IPS-20b (cell line): ENCODE measurements around the gene CMBL.
"Not testable (repeated sequence)": the region's sequence is repeated elsewhere in the genome, so short reads cannot be mapped to it uniquely, and the experiment has no call there.

Experiments
- H3K27ac ChIP-seq: one replicate; pipeline ENCODE4 v1.5.1; 2013; ENCODE audit warnings: low read length
- H3K27me3 ChIP-seq: 2 replicates; pipeline ENCODE4 v1.6.1; 2013; ENCODE audit warnings: mild to moderate bottlenecking, low read length, inconsistent platforms; ENCODE audit not compliant: insufficient read depth
- H3K36me3 ChIP-seq: 2 replicates; pipeline ENCODE4 v1.6.1; 2013; ENCODE audit warnings: low read depth, mild to moderate bottlenecking, inconsistent platforms, low read length, moderate library complexity; ENCODE audit not compliant: insufficient read depth
- H3K4me1 ChIP-seq: 2 replicates; pipeline ENCODE4 v1.6.1; 2013; ENCODE audit warnings: mild to moderate bottlenecking, control low read depth, inconsistent platforms, low read length, moderate library complexity; ENCODE audit not compliant: insufficient read depth
- H3K4me3 ChIP-seq: 2 replicates; pipeline ENCODE4 v1.5.1; 2013; ENCODE audit warnings: mild to moderate bottlenecking, low read length, inconsistent platforms
- H3K9ac ChIP-seq: 2 replicates; pipeline ENCODE4 v1.6.1; 2013; ENCODE audit warnings: low read depth, mild to moderate bottlenecking, inconsistent platforms, low read length, moderate library complexity
- H3K9me3 ChIP-seq: 2 replicates; pipeline ENCODE4 v1.6.1; 2013; ENCODE audit warnings: mild to moderate bottlenecking, low read depth, low read length, inconsistent platforms; ENCODE audit not compliant: insufficient read depth

Gene CMBL

GRCh38 chr5:10259899-10260298 lies 47.8 kb downstream of the CMBL start:
- Histone ChIP-seq H3K9ac (no peak overlapping the region), H3K4me1 (no peaks in the 10 kb centered on the region)

GRCh38 chr5:10257870-10258269 lies 49.8 kb downstream of the CMBL start:
- no peaks in the 10 kb centered on the region for H3K27me3 ChIP-seq
- H3K9ac ChIP-seq, result no peak overlapping the region
- peaks cover 99% of the 10 kb centered on the region for H3K36me3 ChIP-seq
- H3K9me3 ChIP-seq, result no peaks in the 10 kb centered on the region
- no peaks in the 10 kb centered on the region for H3K4me1 ChIP-seq
- H3K27ac ChIP-seq, result no peak overlapping the region
- no peak overlapping the region for H3K4me3 ChIP-seq

More at GRCh38 chr5:10259899-10260298, 47.8 kb downstream of the CMBL start:
- Histone ChIP-seq H3K36me3 (peaks cover 100% of the 10 kb centered on the region), H3K9me3 (no peaks in the 10 kb centered on the region), H3K27me3 (no peaks in the 10 kb centered on the region), H3K4me3 (no peak overlapping the region), H3K27ac (no peak overlapping the region)

- no peak overlapping the region for H3K4me3 ChIP-seq
- no peaks in the 10 kb centered on the region for H3K27me3 ChIP-seq
- no peaks in the 10 kb centered on the region for H3K9me3 ChIP-seq
- H3K9ac ChIP-seq, result no peak overlapping the region
- H3K27ac ChIP-seq, result no peak overlapping the region
- peaks cover 79% of the 10 kb centered on the region for H3K36me3 ChIP-seq
- H3K4me1 ChIP-seq, result peaks cover 6% of the 10 kb centered on the region; the same call in 1 of the 2 replicates
These were observed 53.0 kb downstream of the CMBL start for GRCh38 chr5:10254686-10255085.

GRCh38 chr5:10253390-10253789 lies 54.3 kb downstream of the CMBL start:
- H3K4me3 ChIP-seq, result no peak overlapping the region; the same call in 1 of the 2 replicates
- peaks cover 66% of the 10 kb centered on the region for H3K36me3 ChIP-seq
- H3K9me3 ChIP-seq, result no peaks in the 10 kb centered on the region
- H3K4me1 ChIP-seq, result peaks cover 6% of the 10 kb centered on the region; the same call in 1 of the 2 replicates
- H3K27ac ChIP-seq, result no peak overlapping the region
- H3K27me3 ChIP-seq, result no peaks in the 10 kb centered on the region
- H3K9ac ChIP-seq, result no peak overlapping the region

- Histone ChIP-seq H3K36me3 (peaks cover 46% of the 10 kb centered on the region), H3K9ac (peak overlapping the region; percentile 100), H3K4me1 (peaks cover 6% of the 10 kb centered on the region; the same call in 1 of the 2 replicates), H3K4me3 (peak overlapping the region; percentile 89), H3K27ac (no peak overlapping the region), H3K9me3 (no peaks in the 10 kb centered on the region), H3K27me3 (no peaks in the 10 kb centered on the region)
These were observed 56.3 kb downstream of the CMBL start for GRCh38 chr5:10251405-10251804.

GRCh38 chr5:10250806-10251276 lies 56.9 kb downstream of the CMBL start:
- no peaks in the 10 kb centered on the region for H3K27me3 ChIP-seq
- peaks cover 6% of the 10 kb centered on the region; the same call in 1 of the 2 replicates for H3K4me1 ChIP-seq
- H3K36me3 ChIP-seq, result peaks cover 41% of the 10 kb centered on the region
- peak overlapping the region; percentile 100 for H3K9ac ChIP-seq
- no peaks in the 10 kb centered on the region for H3K9me3 ChIP-seq
- H3K27ac ChIP-seq, result peak overlapping the region; percentile 96
- H3K4me3 ChIP-seq, result peak overlapping the region; percentile 89

- Histone ChIP-seq H3K36me3 (peaks cover 34% of the 10 kb centered on the region), H3K27me3 (no peaks in the 10 kb centered on the region), H3K27ac (peak within 1 kb of the TSS; percentile 96), H3K9ac (peak within 1 kb of the TSS; percentile 100), H3K4me3 (peak within 1 kb of the TSS; percentile 89), H3K4me1 (peaks cover 6% of the 10 kb centered on the region; the same call in 1 of the 2 replicates), H3K9me3 (no peaks in the 10 kb centered on the region)
These were observed 57.5 kb downstream of the CMBL start, which contains the start of gene CCT5 for GRCh38 chr5:10249948-10250805. Gene CCT5, plus strand, starts transcription at chr5:10250280. Its CDS starts 61 bp downstream, at chr5:10250341.

GRCh38 chr5:10248378-10249260 lies 59.1 kb downstream of the CMBL start:
- Histone ChIP-seq H3K9ac (peak overlapping the region; percentile 100), H3K4me1 (peaks cover 6% of the 10 kb centered on the region; the same call in 1 of the 2 replicates), H3K27ac (no peak overlapping the region), H3K9me3 (no peaks in the 10 kb centered on the region), H3K4me3 (peak overlapping the region; percentile 89), H3K36me3 (peaks cover 18% of the 10 kb centered on the region), H3K27me3 (no peaks in the 10 kb centered on the region)

GRCh38 chr5:10247217-10247616 lies 60.5 kb downstream of the CMBL start:
- not testable (repeated sequence) for H3K4me3 ChIP-seq, H3K9me3 ChIP-seq, H3K9ac ChIP-seq, H3K27ac ChIP-seq, H3K36me3 ChIP-seq, H3K27me3 ChIP-seq, H3K4me1 ChIP-seq

GRCh38 chr5:10246761-10247160 lies 60.9 kb downstream of the CMBL start:
- H3K9me3 ChIP-seq, result no peaks in the 10 kb centered on the region
- H3K9ac ChIP-seq, result no peak overlapping the region
- H3K4me3 ChIP-seq, result no peak overlapping the region
- no peak overlapping the region for H3K27ac ChIP-seq
- H3K36me3 ChIP-seq, result peaks cover 3% of the 10 kb centered on the region
- H3K4me1 ChIP-seq, result peaks cover 2% of the 10 kb centered on the region; the same call in 1 of the 2 replicates
- no peaks in the 10 kb centered on the region for H3K27me3 ChIP-seq

- H3K27me3 ChIP-seq, result no peaks in the 10 kb centered on the region
- no peaks in the 10 kb centered on the region for H3K36me3 ChIP-seq
- no peak overlapping the region for H3K9ac ChIP-seq
- no peak overlapping the region for H3K27ac ChIP-seq
- no peaks in the 10 kb centered on the region for H3K9me3 ChIP-seq
- H3K4me3 ChIP-seq, result no peak overlapping the region
- H3K4me1 ChIP-seq, result no peaks in the 10 kb centered on the region
These were observed 63.3 kb downstream of the CMBL start for GRCh38 chr5:10244342-10244944.
